HFFc6 (cell line): ENCODE data around the gene PLD5. TPM values are rescaled to one million over a fixed set of nuclear protein-coding genes. Genes with fewer than 3 reads are reported as not detected.
"Not testable (repeated sequence)": the region's sequence is repeated elsewhere in the genome, so short reads cannot be mapped to it uniquely, and the experiment has no call there.

Experiments used
- DNase-seq: peaks from one replicate; pipeline ENCODE4 v3.0.0-alpha.2; 2018
- H3K27ac Mint-ChIP-seq: 2 replicates; pipeline ENCODE4 v1.8.0; 2020; ENCODE audit warnings: mild to moderate bottlenecking, mixed read lengths
- H3K27me3 Mint-ChIP-seq: 2 replicates; pipeline ENCODE4 v1.8.0; 2021; ENCODE audit warnings: mild to moderate bottlenecking, moderate library complexity, mixed read lengths; ENCODE audit not compliant: insufficient read depth
- H3K36me3 Mint-ChIP-seq: 2 replicates; pipeline ENCODE4 v1.8.0; 2021; ENCODE audit warnings: low read depth, mixed read lengths
- H3K4me1 Mint-ChIP-seq: 2 replicates; pipeline ENCODE4 v1.8.0; 2020; ENCODE audit warnings: low read depth, mixed read lengths
- H3K4me3 Mint-ChIP-seq: 2 replicates; pipeline ENCODE4 v1.8.0; 2020; ENCODE audit warnings: mild to moderate bottlenecking, moderate library complexity, mixed read lengths
- H3K9me3 Mint-ChIP-seq: 2 replicates; pipeline ENCODE4 v1.8.0; 2020; ENCODE audit warnings: mild to moderate bottlenecking, mixed read lengths
- total RNA-seq, 6 experiments: library from RNA; stranded (reverse); fragmentation: NEBNext Ultra II Directional; extraction: Animal tissue kit (Norgen Biotek cat#: 25700); gene quantifications; 2 replicates in 1 of 6; 3 replicates in 5 of 6; pipeline ENCODE4 v1.2.3, GENCODE V29; 2021
- TF ChIP-seq, protein P1 (sequence below): fragments of 200-600 bp; sonication (generic); IDR thresholded peaks from 2 replicates; pipeline ENCODE4 v1.5.0; 2021; ENCODE audit warnings: antibody characterized with exemption, mild to moderate bottlenecking

PLD5 gene
- total RNA-seq, 6 experiments from 2014 or later, result not detected

DNA sequence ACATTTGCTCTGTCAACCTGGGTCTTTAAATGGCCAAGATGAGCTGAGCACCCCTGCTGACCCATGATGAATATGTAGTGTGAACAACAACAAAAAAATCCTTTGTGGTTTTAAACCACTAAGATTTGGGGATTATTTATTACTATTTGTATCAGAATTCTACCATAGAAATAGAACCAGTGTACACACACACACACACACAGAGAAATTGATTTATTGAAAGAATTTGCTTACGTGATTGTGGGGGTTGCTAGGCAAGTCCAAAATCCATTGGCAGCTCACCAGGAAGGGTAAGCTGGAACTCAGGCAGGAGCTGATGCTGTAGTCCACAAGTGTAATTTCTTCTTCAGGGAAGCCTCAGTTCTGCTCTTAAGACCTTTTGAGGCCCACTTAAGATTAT lies 443.1 kb downstream of the PLD5 start:
- H3K36me3 Mint-ChIP-seq, result no peaks in the 10 kb centered on the region; the same call in 1 of the 2 replicates
- DNase-seq, result no peak
- no peaks in the 10 kb centered on the region for H3K4me1 Mint-ChIP-seq
- no peak overlapping the region for H3K27ac Mint-ChIP-seq
- peaks cover 26% of the 10 kb centered on the region for H3K9me3 Mint-ChIP-seq
- TF ChIP-seq, protein P1, sequence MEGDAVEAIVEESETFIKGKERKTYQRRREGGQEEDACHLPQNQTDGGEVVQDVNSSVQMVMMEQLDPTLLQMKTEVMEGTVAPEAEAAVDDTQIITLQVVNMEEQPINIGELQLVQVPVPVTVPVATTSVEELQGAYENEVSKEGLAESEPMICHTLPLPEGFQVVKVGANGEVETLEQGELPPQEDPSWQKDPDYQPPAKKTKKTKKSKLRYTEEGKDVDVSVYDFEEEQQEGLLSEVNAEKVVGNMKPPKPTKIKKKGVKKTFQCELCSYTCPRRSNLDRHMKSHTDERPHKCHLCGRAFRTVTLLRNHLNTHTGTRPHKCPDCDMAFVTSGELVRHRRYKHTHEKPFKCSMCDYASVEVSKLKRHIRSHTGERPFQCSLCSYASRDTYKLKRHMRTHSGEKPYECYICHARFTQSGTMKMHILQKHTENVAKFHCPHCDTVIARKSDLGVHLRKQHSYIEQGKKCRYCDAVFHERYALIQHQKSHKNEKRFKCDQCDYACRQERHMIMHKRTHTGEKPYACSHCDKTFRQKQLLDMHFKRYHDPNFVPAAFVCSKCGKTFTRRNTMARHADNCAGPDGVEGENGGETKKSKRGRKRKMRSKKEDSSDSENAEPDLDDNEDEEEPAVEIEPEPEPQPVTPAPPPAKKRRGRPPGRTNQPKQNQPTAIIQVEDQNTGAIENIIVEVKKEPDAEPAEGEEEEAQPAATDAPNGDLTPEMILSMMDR, result no peak
- no peak overlapping the region for H3K4me3 Mint-ChIP-seq
- no peaks in the 10 kb centered on the region for H3K27me3 Mint-ChIP-seq

DNA sequence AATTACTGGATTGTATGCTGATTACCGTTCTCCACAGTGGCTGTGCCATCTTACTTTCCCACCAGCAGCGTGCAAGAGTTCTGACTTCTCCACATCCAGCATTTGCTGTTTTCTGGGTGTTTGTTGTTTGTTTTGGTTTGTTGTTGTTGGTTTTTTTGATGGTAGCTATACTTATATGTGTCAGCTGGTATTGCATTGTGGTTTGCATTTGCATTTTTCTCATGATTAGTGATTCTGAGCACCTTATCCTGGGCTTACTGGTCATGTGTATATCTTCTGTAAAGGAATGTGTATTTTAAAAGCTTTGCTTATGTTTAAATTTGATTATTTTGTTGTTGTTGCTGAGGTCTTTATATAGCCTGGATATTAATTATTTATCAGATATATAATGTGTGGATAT lies 458.7 kb downstream of the PLD5 start:
- Mint-ChIP-seq H3K4me3 (no peak overlapping the region), H3K4me1 (no peaks in the 10 kb centered on the region), H3K27ac (no peak overlapping the region), H3K27me3 (no peaks in the 10 kb centered on the region), H3K9me3 (peaks cover 28% of the 10 kb centered on the region; the same call in 1 of the 2 replicates), H3K36me3 (no peaks in the 10 kb centered on the region; the same call in 1 of the 2 replicates)
- no peak for DNase-seq
- TF ChIP-seq, protein P1, result no peak

DNA sequence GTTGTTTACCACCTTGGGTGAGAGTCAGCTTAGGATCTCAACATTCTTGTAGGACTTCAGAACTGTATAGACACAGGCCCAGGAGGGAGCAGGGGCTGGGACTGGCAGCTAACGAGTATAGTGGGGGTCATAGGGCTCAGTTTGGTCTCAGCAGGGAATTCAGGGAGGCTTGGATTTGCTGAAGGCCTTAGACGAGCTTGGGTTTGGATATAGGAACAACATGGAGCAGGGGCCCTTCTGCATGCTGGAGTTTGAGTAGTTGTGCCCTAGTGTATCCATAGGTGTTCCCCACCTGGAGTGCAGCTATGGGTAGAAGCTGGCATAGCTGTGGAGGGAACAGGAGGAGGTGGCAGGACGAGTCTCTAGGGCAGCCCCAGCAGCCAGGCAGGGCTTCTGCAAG lies 462.2 kb downstream of the PLD5 start:
- H3K9me3 Mint-ChIP-seq, result peaks cover 48% of the 10 kb centered on the region
- no peak overlapping the region for H3K27ac Mint-ChIP-seq
- no peaks in the 10 kb centered on the region for H3K27me3 Mint-ChIP-seq
- H3K4me1 Mint-ChIP-seq, result no peaks in the 10 kb centered on the region
- no peak overlapping the region for H3K4me3 Mint-ChIP-seq
- H3K36me3 Mint-ChIP-seq, result no peaks in the 10 kb centered on the region
- DNase-seq, result no peak
- TF ChIP-seq, protein P1, result no peak

DNA sequence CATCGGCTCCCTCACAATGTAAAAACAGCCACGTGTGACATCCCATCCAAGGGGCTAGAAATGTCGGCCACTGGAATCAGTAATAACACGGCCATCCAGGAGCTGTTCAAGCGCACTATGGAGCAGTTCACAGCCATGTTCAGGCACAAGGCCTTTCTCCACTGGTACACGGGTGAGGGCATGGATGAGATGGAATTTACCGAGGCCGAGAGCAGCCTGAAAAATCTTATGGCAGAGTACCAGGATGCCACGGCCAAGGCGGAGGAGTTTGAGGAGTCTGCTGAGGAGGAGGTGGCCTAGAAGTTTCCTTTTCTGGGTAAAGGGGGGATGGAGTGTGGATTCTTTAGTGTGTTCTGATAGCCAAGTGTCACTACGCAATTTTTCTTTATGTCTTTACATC lies 464.5 kb downstream of the PLD5 start:
- no peaks in the 10 kb centered on the region for H3K4me1 Mint-ChIP-seq
- no peaks in the 10 kb centered on the region for H3K36me3 Mint-ChIP-seq
- DNase-seq, result no peak
- no peak overlapping the region for H3K27ac Mint-ChIP-seq
- H3K4me3 Mint-ChIP-seq, result no peak overlapping the region
- H3K27me3 Mint-ChIP-seq, result no peaks in the 10 kb centered on the region
- peaks cover 61% of the 10 kb centered on the region for H3K9me3 Mint-ChIP-seq
- TF ChIP-seq, protein P1, result no peak

DNA sequence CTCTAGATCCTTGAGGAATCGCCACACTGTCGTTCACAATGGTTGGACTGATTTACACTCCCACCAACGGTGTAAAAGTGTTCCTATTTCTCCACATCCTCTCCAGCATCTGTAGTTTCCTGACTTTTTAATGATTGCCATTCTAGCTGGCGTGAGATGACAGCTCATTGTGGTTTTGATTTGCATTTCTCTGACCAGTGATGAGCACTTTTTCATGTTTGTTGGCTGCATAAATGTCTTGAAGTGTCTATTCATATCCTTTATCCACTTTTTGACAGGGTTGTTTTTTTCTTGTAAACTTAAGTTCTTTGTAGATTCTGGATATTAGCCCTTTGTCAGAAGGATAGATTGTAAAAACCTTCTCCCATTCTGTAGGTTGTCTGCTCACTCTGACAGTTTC lies 465.9 kb downstream of the PLD5 start:
- not testable (repeated sequence) for H3K4me1 Mint-ChIP-seq, H3K4me3 Mint-ChIP-seq, H3K27me3 Mint-ChIP-seq, H3K36me3 Mint-ChIP-seq, H3K27ac Mint-ChIP-seq, DNase-seq
- peaks cover 57% of the 10 kb centered on the region for H3K9me3 Mint-ChIP-seq

DNA sequence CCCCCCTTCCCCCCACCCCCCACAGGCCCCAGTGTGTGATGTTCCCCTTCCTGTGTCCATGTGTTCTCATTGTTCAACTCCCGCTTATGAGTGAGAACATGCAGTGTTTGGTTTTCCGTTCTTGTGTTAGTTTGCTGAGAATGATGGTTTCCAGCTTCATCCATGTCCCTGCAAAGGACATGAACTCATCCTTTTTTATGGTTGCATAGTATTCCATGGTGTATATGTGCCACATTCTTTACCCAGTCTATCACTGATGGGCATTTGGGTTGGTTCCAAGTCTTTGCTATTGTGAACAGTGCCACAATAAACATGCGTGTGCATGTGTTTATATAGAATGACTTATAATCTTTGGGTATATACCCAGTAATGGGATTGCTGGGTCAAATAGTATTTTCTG lies 466.3 kb downstream of the PLD5 start:
- not testable (repeated sequence) for DNase-seq, H3K27me3 Mint-ChIP-seq, H3K36me3 Mint-ChIP-seq, H3K27ac Mint-ChIP-seq, H3K4me3 Mint-ChIP-seq, H3K4me1 Mint-ChIP-seq
- peaks cover 57% of the 10 kb centered on the region for H3K9me3 Mint-ChIP-seq

DNA sequence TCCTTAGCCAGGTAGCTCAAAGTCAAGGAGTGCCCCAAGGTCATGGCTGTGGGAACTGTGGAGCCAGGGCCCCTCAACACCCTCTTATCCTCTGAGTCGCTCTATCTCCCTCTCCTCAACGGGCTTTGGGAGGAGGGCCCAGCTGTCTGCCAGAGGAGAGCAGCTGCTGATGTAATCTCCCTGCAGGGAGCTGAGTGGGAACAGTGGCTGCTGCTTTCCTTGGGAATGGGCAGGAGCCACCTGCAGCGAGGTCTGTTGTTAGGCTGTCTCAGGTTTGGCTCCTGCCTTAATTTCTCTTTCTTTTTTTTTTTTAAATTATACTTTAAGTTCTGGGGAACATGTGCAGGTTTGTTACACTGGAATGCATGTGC lies 466.8 kb downstream of the PLD5 start:
- Mint-ChIP-seq H3K36me3 (no peaks in the 10 kb centered on the region), H3K4me3 (no peak overlapping the region), H3K4me1 (no peaks in the 10 kb centered on the region), H3K9me3 (peaks cover 55% of the 10 kb centered on the region), H3K27me3 (no peaks in the 10 kb centered on the region), H3K27ac (no peak overlapping the region)
- no peak for DNase-seq
- TF ChIP-seq, protein P1, result no peak
